IMR-90 (cell line): ENCODE data around the gene DIPK1A. TPM values are rescaled to one million over a fixed set of nuclear protein-coding genes. Genes with fewer than 3 reads are reported as not detected.

ENCODE experiments used
- ATAC-seq: fragments of 200-7000 bp; cut with Tn5 transposase; 2 replicates; pipeline ENCODE4 v1.9.1; 2020; ENCODE audit warnings: low read depth, mild to moderate bottlenecking, moderate library complexity
- BruUV-seq: library from RNA; stranded (reverse); fragments of 400-500 nt; replicated peaks from 2 replicates; lab custom pipeline; 2021; lab: Mats Ljungman, UMichigan
- CTCF ChIA-PET: fragments of 300-600 bp; formaldehyde crosslinking; extraction: SDS; loops from one replicate; lab custom pipeline; 2021; ENCODE audit warnings: antibody characterized with exemption; lab: Yijun Ruan, JAX
- POLR2A ChIA-PET: fragments of 300-600 bp; sonication (Branson Sonifier 250); formaldehyde crosslinking; loops from one replicate; lab custom pipeline; 2022; ENCODE audit warnings: antibody characterized with exemption; ENCODE audit not compliant: unreplicated experiment; lab: Charles Lee
- DNase-seq: peaks from one replicate; pipeline ENCODE4 v3.0.0; 2013
- H2AFZ ChIP-seq: replicated peaks from 2 replicates; pipeline ENCODE3; 2013; ENCODE audit warnings: low read length, mild to moderate bottlenecking; ENCODE audit not compliant: poor library complexity
- H2AK5ac ChIP-seq: 2 replicates; pipeline ENCODE4 v1.6.1; 2013; ENCODE audit warnings: low read depth, low read length, inconsistent platforms
- H2AK9ac ChIP-seq: replicated peaks from 2 replicates; pipeline ENCODE3; 2013; ENCODE audit warnings: mild to moderate bottlenecking, low read depth, low read length, moderate library complexity; ENCODE audit not compliant: poor library complexity
- H2BK120ac ChIP-seq: 2 replicates; pipeline ENCODE4 v1.6.1; 2013; ENCODE audit warnings: low read depth, low read length, inconsistent platforms
- H2BK15ac ChIP-seq: 3 replicates; pipeline ENCODE4 v1.6.1; 2013; ENCODE audit warnings: low read depth, low read length, inconsistent platforms
- H2BK20ac ChIP-seq: 2 replicates; pipeline ENCODE4 v1.6.1; 2013; ENCODE audit warnings: low read depth, mild to moderate bottlenecking, inconsistent platforms, low read length, moderate library complexity
- H2BK5ac ChIP-seq: 2 replicates; pipeline ENCODE4 v1.6.1; 2013; ENCODE audit warnings: mild to moderate bottlenecking, low read depth, low read length, inconsistent platforms; ENCODE audit not compliant: poor library complexity, severe bottlenecking
- H3K14ac ChIP-seq: replicated peaks from 2 replicates; pipeline ENCODE4 v1.6.1; 2013; ENCODE audit warnings: low read depth, low read length, inconsistent platforms
- H3K18ac ChIP-seq: 2 replicates; pipeline ENCODE4 v1.6.1; 2013; ENCODE audit warnings: low read depth, low read length, control low read depth
- H3K23ac ChIP-seq: 2 replicates; pipeline ENCODE4 v1.6.1; 2013; ENCODE audit warnings: low read depth, low read length, inconsistent platforms
- H3K27ac ChIP-seq: 2 replicates; pipeline ENCODE4 v1.5.1; 2013; ENCODE audit warnings: mild to moderate bottlenecking, control low read depth, low read length; ENCODE audit not compliant: insufficient read depth
- H3K27me3 ChIP-seq: 2 replicates; pipeline ENCODE4 v1.6.1; 2013; ENCODE audit warnings: low read length; ENCODE audit not compliant: control insufficient read depth, insufficient read depth
- H3K36me3 ChIP-seq: 2 replicates; pipeline ENCODE4 v1.6.1; 2013; ENCODE audit warnings: low read length, mixed read lengths; ENCODE audit not compliant: control insufficient read depth, insufficient read depth
- H3K4ac ChIP-seq: 2 replicates; pipeline ENCODE4 v1.6.1; 2013; ENCODE audit warnings: low read depth, low read length, inconsistent platforms
- H3K4me1 ChIP-seq: 2 replicates; pipeline ENCODE4 v1.6.1; 2013; ENCODE audit warnings: low read length, mixed read lengths; ENCODE audit not compliant: control insufficient read depth, insufficient read depth
- H3K4me2 ChIP-seq: 2 replicates; pipeline ENCODE4 v1.6.1; 2013; ENCODE audit warnings: low read depth, mild to moderate bottlenecking, control low read depth, low read length, moderate library complexity
- H3K4me3 ChIP-seq: 2 replicates; pipeline ENCODE4 v1.5.1; 2013; ENCODE audit warnings: low read depth, mild to moderate bottlenecking, control low read depth, low read length, moderate library complexity; ENCODE audit not compliant: insufficient read depth
- H3K56ac ChIP-seq: 2 replicates; pipeline ENCODE4 v1.6.1; 2013; ENCODE audit warnings: low read length, inconsistent platforms; ENCODE audit not compliant: insufficient read depth; ENCODE audit errors: extremely low read depth
- H3K79me1 ChIP-seq, 2 experiments: 2 replicates each; pipeline ENCODE4 v1.6.1; 2013; ENCODE audit warnings: low read length in 2 of 2, inconsistent platforms in 1 of 2, low read depth in 1 of 2
- H3K9ac ChIP-seq: 2 replicates; pipeline ENCODE4 v1.6.1; 2013; ENCODE audit warnings: low read depth, low read length, control low read depth
- H3K9me1 ChIP-seq: 2 replicates; pipeline ENCODE4 v1.6.1; 2013; ENCODE audit warnings: low read length, inconsistent platforms; ENCODE audit not compliant: insufficient read depth
- H3K9me3 ChIP-seq: 2 replicates; pipeline ENCODE4 v1.6.1; 2013; ENCODE audit warnings: low read length; ENCODE audit not compliant: control insufficient read depth, insufficient read depth
- H4K20me1 ChIP-seq: 2 replicates; pipeline ENCODE4 v1.6.1; 2013; ENCODE audit warnings: low read length, inconsistent platforms; ENCODE audit not compliant: insufficient read depth
- H4K5ac ChIP-seq: 2 replicates; pipeline ENCODE4 v1.6.1; 2013; ENCODE audit warnings: mild to moderate bottlenecking, low read depth, low read length, control low read depth
- H4K8ac ChIP-seq, 2 experiments: 2 replicates each; pipeline ENCODE4 v1.6.1; 2013; ENCODE audit warnings: low read depth in 2 of 2, low read length in 2 of 2, control low read depth in 1 of 2, inconsistent platforms in 1 of 2
- H4K91ac ChIP-seq: 2 replicates; pipeline ENCODE4 v1.6.1; 2013; ENCODE audit warnings: low read depth, low read length, inconsistent platforms; ENCODE audit not compliant: insufficient read depth
- BHLHE40 ChIP-seq: fragments of 150-350 bp; IDR thresholded peaks from 2 replicates; pipeline ENCODE4 v1.6.1; 2016; ENCODE audit warnings: mild to moderate bottlenecking, low read depth, low read length
- CTCF ChIP-seq: conservative IDR thresholded peaks from 2 replicates; pipeline ENCODE4 v1.5.1; 2012; ENCODE audit warnings: mild to moderate bottlenecking, low read depth, low read length, improper control_type of control experiment
- ELK1 ChIP-seq: fragments of 150-350 bp; IDR thresholded peaks from 2 replicates; pipeline ENCODE4 v1.6.1; 2016; ENCODE audit warnings: low read depth, mild to moderate bottlenecking, low read length, moderate library complexity, borderline replicate concordance
- FOS ChIP-seq: fragments of 150-350 bp; IDR thresholded peaks from 2 replicates; pipeline ENCODE4 v1.6.1; 2016; ENCODE audit warnings: low read depth, low read length
- NFE2L2 ChIP-seq: fragments of 150-350 bp; IDR thresholded peaks from 2 replicates; pipeline ENCODE4 v1.6.1; 2016; ENCODE audit warnings: low read depth, mild to moderate bottlenecking, low read length
- POLR2A ChIP-seq: IDR thresholded peaks from 2 replicates; pipeline ENCODE4 v1.6.1; 2012; ENCODE audit warnings: mild to moderate bottlenecking, low read depth, low read length
- RCOR1 ChIP-seq: IDR thresholded peaks from 2 replicates; pipeline ENCODE4 v1.6.1; 2012; ENCODE audit warnings: mild to moderate bottlenecking, low read length, improper control_type of control experiment; ENCODE audit not compliant: insufficient replicate concordance
- WGBS, 2 experiments: methylation state at CpG; one replicate each; pipeline versions ENCODE4 v1.1.5 to v1.1.7; 2013; ENCODE audit warnings: missing lambda C conversion rate in 2 of 2; ENCODE audit not compliant: insufficient read length in 1 of 2; ENCODE audit errors: extremely low coverage in 2 of 2; 5-methylcytosine and 5-hydroxymethylcytosine counted together
- dilution Hi-C: fragments of 300-500 bp; cut with HindIII; formaldehyde crosslinking; loops from one replicate; pipeline ENCODE4 v1.14.3; 2018; ENCODE audit warnings: low sequenced_read_pairs; ENCODE audit not compliant: unreplicated experiment
- in situ Hi-C: fragments of 300-500 bp; cut with MboI; formaldehyde crosslinking; loops from 3 replicates; pipeline ENCODE4 v1.14.3; 2019; ENCODE audit warnings: low sequenced_read_pairs, inconsistent platforms, mixed read lengths
- intact Hi-C: fragments of 100-400 bp; cut with micrococcal nuclease; formaldehyde crosslinking; loops from 2 replicates; pipeline ENCODE4 v1.10.0; 2022
- polyA plus RNA-seq, 3 experiments: library from polyadenylated mRNA; depleted of rRNA; stranded (reverse); fragments of >200 nt; gene quantifications; 2 replicates each; pipeline ENCODE4 v1.2.3, GENCODE V29; 2012; ENCODE audit warnings: low replicate concordance in 1 of 3
- total RNA-seq: library from RNA; depleted of rRNA; stranded (reverse); fragments of >200 nt; gene quantifications from 2 replicates; pipeline ENCODE4 v1.2.3, GENCODE V29; 2012

The DIPK1A gene
- total and polyA plus RNA-seq, 2 of the 4 experiments (the other 2 are of a cell fraction): 4.7 to 5.7 TPM

GRCh38 chr1:92998821-92999220 is 37.6 kb upstream of the DIPK1A start:
- Histone ChIP-seq H3K9me1 (no peaks in the 10 kb centered on the region), H3K56ac (no peak overlapping the region), H2AK9ac (no peak overlapping the region), H3K9ac (no peak overlapping the region), H4K91ac (no peak overlapping the region), H3K9me3 (no peaks in the 10 kb centered on the region), H3K27me3 (peaks cover 22% of the 10 kb centered on the region), H4K20me1 (no peaks in the 10 kb centered on the region), H4K5ac (no peak overlapping the region), H3K4me2 (no peak overlapping the region), H2BK20ac (no peak overlapping the region), H3K18ac (no peak overlapping the region), H2AFZ (no peak overlapping the region), H3K4me1 (no peaks in the 10 kb centered on the region), H3K23ac (no peak overlapping the region), H3K14ac (no peak overlapping the region), H2BK5ac (no peak overlapping the region), H3K4ac (no peak overlapping the region), H3K79me1 (no peaks in the 10 kb centered on the region), H4K8ac (no peak overlapping the region), H3K36me3 (no peaks in the 10 kb centered on the region), H3K4me3 (no peak overlapping the region), H2AK5ac (no peak overlapping the region), H2BK15ac (no peak overlapping the region), H2BK120ac (no peak overlapping the region), H3K27ac (no peak overlapping the region)
- POLR2A ChIA-PET: interaction anchor here (0.6 kb wide), 1 partner anchor 37 kb away, joined by 10 read pairs; no protein-coding TSS in a partner anchor
- no peak for DNase-seq
- dilution Hi-C loops (no loop called here), in situ Hi-C loops (loop anchor here (5.0 kb wide), 1 partner anchor 147 kb away; no protein-coding TSS in a partner anchor), intact Hi-C loops (no loop called here)
- CTCF ChIA-PET: interaction anchor here (0.8 kb wide), 2 partner anchors 38 to 140 kb away, joined by 3 read pairs; no protein-coding TSS in a partner anchor
- no peak for ATAC-seq
- WGBS, 2 experiments: no CpG with 5 or more reads among the region's 5 CpGs
- no TSS peak for BruUV-seq
- TF ChIP-seq ELK1: no peak
- TF ChIP-seq NFE2L2: no peak
- TF ChIP-seq FOS: no peak
- TF ChIP-seq RCOR1: no peak
- no peak for TF ChIP-seq BHLHE40
- TF ChIP-seq POLR2A: no peak
- no peak for TF ChIP-seq CTCF
